Gastrocnemius medialis (tissue), 4 donors: ENCODE data around the gene CLCN6.

Experiments used
- CTCF ChIP-seq, 5 experiments: fragments of 450-650 bp in 3 of 5; fragments of 200-600 bp in 2 of 5; sonication (generic) in 2 of 5; IDR thresholded peaks in 4 of 5; conservative IDR thresholded peaks in 1 of 5; 1 replicate in 4 of 5; 2 replicates in 1 of 5; pipeline ENCODE4 v1.5.1; 2016 to 2019; ENCODE audit warnings: antibody characterized with exemption in 5 of 5, mild to moderate bottlenecking in 3 of 5, moderate library complexity in 3 of 5
- POLR2A ChIP-seq, 2 donors: fragments of 450-650 bp; IDR thresholded peaks; one replicate each; pipeline ENCODE4 v1.6.1; 2017; ENCODE audit warnings: antibody characterized with exemption in 2 of 2, mild to moderate bottlenecking in 2 of 2, moderate library complexity in 2 of 2

- no peak for TF ChIP-seq CTCF (IDR thresholded peaks at IDR 0.05 in 4 of 5, conservative IDR thresholded peaks at IDR 0.05 in 1 of 5)
- TF ChIP-seq POLR2A (IDR thresholded peaks at IDR 0.05) = no peak
These were observed 82.9 kb downstream of the CLCN6 start for GRCh38 chr1:11888877-11889208.
